HFF-Myc (cell line): ENCODE data around the gene MSI2.

ENCODE experiments used
- DNase-seq: peaks from one replicate; pipeline ENCODE4 v3.0.0-alpha.2; 2011; ENCODE audit warnings: low read depth; ENCODE audit errors: extremely low read depth
- H3K4me3 ChIP-seq: replicated peaks from 2 replicates; pipeline ENCODE4 v1.5.1; 2011; ENCODE audit warnings: low read depth, mild to moderate bottlenecking, control low read depth, low read length
- TF ChIP-seq, protein P1 (sequence below): IDR thresholded peaks from 2 replicates; pipeline ENCODE4 v1.5.1; 2012; ENCODE audit warnings: mild to moderate bottlenecking, low read depth, low read length, control low read depth; ENCODE audit errors: missing control alignments

The MSI2 gene

GRCh38 chr17:57572600-57572999, 316.3 kb downstream of the MSI2 start:
- no peak for DNase-seq
- TF ChIP-seq, protein P1, sequence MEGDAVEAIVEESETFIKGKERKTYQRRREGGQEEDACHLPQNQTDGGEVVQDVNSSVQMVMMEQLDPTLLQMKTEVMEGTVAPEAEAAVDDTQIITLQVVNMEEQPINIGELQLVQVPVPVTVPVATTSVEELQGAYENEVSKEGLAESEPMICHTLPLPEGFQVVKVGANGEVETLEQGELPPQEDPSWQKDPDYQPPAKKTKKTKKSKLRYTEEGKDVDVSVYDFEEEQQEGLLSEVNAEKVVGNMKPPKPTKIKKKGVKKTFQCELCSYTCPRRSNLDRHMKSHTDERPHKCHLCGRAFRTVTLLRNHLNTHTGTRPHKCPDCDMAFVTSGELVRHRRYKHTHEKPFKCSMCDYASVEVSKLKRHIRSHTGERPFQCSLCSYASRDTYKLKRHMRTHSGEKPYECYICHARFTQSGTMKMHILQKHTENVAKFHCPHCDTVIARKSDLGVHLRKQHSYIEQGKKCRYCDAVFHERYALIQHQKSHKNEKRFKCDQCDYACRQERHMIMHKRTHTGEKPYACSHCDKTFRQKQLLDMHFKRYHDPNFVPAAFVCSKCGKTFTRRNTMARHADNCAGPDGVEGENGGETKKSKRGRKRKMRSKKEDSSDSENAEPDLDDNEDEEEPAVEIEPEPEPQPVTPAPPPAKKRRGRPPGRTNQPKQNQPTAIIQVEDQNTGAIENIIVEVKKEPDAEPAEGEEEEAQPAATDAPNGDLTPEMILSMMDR, result no peak
- no peak overlapping the region for H3K4me3 ChIP-seq

DNA sequence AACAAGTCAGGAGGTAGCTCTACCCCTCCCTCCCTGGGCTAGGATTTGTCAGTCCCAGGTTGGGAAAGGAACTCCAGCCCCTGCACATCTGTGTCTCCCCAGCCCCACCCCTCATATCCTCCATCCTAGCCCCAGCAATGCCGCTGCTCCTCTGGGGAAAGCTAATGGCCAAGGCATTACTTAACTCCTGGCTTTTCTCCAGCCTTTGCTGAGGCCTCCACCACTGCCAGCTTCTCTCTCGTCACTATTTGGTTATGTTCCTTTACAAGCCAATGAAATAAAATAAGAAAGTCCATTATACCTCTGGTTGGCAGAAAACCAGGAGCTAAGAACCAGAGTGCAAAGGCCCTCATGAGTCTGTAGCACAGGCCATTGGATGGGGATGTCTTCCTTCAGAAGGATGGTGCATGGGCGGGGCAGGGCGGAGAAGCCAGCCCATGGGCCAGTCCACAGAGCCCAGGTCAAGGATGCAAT, 317.8 kb downstream of the MSI2 start:
- H3K4me3 ChIP-seq, result no peak overlapping the region
- no peak for DNase-seq
- TF ChIP-seq, protein P1, result no peak

DNA sequence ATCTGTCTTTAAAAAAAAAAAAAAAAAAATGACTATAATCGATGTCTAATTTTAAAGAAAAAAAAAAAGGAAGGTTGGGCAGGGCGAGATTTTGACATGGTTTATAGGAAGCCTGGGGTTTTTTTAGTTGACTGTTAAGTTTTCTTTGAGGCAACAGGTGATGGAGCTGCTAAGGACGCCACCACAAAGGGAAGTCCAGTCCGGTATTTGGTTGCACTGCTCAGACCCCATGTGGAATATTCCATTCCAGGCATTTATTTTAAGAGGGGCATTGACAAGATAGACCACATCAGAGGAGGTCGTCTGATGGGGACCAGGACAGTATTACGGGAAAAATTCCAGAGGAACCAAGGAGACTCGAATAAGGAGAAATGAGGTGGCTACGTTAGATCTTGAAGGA, 320.4 kb downstream of the MSI2 start:
- DNase-seq, result no peak
- no peak overlapping the region for H3K4me3 ChIP-seq
- TF ChIP-seq, protein P1, result no peak

- TF ChIP-seq, protein P1, result no peak
- no peak overlapping the region for H3K4me3 ChIP-seq
- no peak for DNase-seq
These were observed 321.7 kb downstream of the MSI2 start for GRCh38 chr17:57577751-57578607.

DNA sequence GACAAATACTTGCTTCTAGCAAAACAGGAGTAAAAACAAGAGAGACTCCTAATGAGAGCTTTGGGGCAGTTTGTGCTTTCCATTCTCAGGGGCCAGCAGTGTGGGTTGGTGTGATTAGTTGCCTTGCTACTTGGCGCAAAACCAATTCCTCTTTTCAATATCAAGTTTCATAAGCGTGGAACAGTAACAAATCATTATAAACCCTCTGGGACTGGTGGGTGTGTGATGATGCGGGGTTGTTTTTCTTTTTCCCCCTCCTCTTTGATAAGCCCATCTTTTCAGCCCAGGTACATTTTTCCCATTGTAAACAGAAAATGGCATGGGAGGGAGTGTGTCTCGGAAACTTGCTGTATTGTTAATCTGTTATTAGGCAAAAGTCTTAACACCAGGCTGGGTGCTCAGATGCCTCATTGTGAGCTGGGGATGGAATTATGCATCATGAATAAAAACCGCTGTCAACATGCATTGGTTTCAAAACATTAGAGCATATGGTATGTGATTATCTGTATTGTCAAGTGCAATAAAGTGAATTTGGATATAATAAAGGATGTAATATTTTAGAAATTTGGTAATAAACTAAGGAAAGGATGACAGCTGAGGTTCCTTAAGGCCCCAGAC, 322.4 kb downstream of the MSI2 start:
- TF ChIP-seq, protein P1, result no peak
- DNase-seq, result no peak
- H3K4me3 ChIP-seq, result no peak overlapping the region

DNA sequence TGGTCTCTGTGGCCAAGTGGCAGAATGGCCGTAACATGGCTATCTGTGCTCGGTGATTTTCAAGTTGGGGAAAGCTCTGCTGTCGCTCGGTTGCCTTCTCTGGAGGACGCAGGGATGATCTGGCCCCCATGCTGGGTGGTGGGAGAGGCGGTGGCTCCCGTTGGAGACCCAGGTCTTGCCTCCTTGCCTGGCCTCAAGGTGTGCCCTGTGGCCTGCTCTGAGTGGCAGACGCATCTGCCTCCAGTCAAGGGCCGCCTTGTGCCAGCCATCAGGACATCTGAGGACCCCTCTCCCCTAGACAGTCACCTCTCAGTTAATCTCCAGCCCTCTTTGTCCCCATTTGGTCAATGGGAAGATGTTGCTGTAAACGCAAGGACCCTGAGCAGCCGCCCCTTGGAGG, 322.9 kb downstream of the MSI2 start:
- DNase-seq, result no peak
- TF ChIP-seq, protein P1, result no peak
- H3K4me3 ChIP-seq, result no peak overlapping the region
